Small intestine (tissue), 7 donors: ENCODE data around the gene LCNL1. TPM values are rescaled to one million over a fixed set of nuclear protein-coding genes. Genes with fewer than 3 reads are reported as not detected.
A peak's percentile ranks its signal among the peaks of the same experiment; 100 is the strongest.

Experiments
- DNase-seq, 2 donors: peaks; one replicate each; pipeline versions ENCODE4 v3.0.0 to v3.0.0-alpha.2; 2013
- FAIRE-seq: peaks from 2 replicates; lab custom pipeline; 2012; peaks lifted over from hg19 to GRCh38; lab: Jason Lieb, UNC
- H3K27ac ChIP-seq, 3 donors: one replicate each; pipeline ENCODE4 v1.5.1; 2013; ENCODE audit warnings: low read length in 2 of 3, mild to moderate bottlenecking in 2 of 3, control low read depth in 1 of 3, inconsistent platforms in 1 of 3, low read depth in 1 of 3, moderate library complexity in 1 of 3
- H3K27me3 ChIP-seq, 3 donors: one replicate each; pipeline ENCODE4 v1.6.1; 2013; ENCODE audit warnings: low read length in 3 of 3, inconsistent platforms in 1 of 3; ENCODE audit not compliant: control insufficient read depth in 3 of 3, insufficient read depth in 3 of 3
- H3K36me3 ChIP-seq, 3 donors: one replicate each; pipeline ENCODE4 v1.6.1; 2013; ENCODE audit warnings: low read length in 3 of 3, inconsistent platforms in 1 of 3, low read depth in 1 of 3, mild to moderate bottlenecking in 1 of 3, moderate library complexity in 1 of 3; ENCODE audit not compliant: control insufficient read depth in 3 of 3, insufficient read depth in 2 of 3
- H3K4me1 ChIP-seq, 3 donors: one replicate each; pipeline ENCODE4 v1.6.1; 2013; ENCODE audit warnings: low read length in 2 of 3, inconsistent platforms in 1 of 3, low read depth in 1 of 3, mild to moderate bottlenecking in 1 of 3, moderate library complexity in 1 of 3; ENCODE audit not compliant: control insufficient read depth in 3 of 3, insufficient read depth in 2 of 3
- H3K4me3 ChIP-seq, 3 donors: one replicate each; pipeline ENCODE4 v1.5.1; 2013; ENCODE audit warnings: low read length in 3 of 3, control low read depth in 1 of 3, inconsistent platforms in 1 of 3, low read depth in 1 of 3, mild to moderate bottlenecking in 1 of 3, moderate library complexity in 1 of 3
- H3K9me3 ChIP-seq, 2 donors: one replicate each; pipeline ENCODE4 v1.6.1; 2013; ENCODE audit warnings: low read depth in 1 of 2, low read length in 1 of 2; ENCODE audit not compliant: control insufficient read depth in 2 of 2, insufficient read depth in 1 of 2
- WGBS, 3 donors: extraction: QIAGEN DNeasy Blood & Tissue Kit; methylation state at CpG; one replicate each; pipeline ENCODE4 v1.1.7; 2013; 5-methylcytosine and 5-hydroxymethylcytosine counted together
- polyA plus RNA-seq, 4 donors: library from polyadenylated mRNA; stranded (reverse) in 3 of 4; unstranded in 1 of 4; fragments of 200-250 nt in 3 of 4; fragments of 120-200 nt in 1 of 4; gene quantifications; one replicate each; pipeline versions ENCODE4 v1.2.1 to v1.2.3, GENCODE V29; 2013
- donor health status: healthy with polysubstance abuse.
- donor health status: control.
- donor health status: control.
- donor health status: Bipolar disorder and iron deficiency.
- donor health status: healthy.

The LCNL1 gene
- polyA plus RNA-seq, 4 donors, result 0.07 to 0.16 TPM; not detected in 2

DNA sequence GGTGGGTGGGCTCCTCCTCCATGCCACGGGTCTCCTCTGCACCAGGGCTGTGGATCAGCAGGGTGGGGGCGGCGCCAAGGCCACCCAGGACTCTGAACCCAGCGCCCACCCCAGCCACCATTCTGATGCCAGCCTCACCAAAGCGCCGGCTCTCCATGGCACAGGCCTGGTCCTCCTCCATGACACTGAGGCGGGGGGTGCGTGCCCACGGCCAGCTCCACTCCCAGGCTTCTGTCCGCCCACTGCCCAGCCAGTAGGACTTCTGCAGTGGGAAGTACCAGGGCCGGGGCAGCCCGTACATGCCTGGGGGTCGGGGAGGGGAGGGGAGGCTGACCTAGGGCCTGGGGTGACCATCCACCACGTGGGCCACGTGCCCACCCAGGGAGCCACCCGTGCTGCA lies 33.6 kb downstream of the LCNL1 start:
- WGBS, 3 donors, result 96 to 97% (median 97%) methylated on average over 13 to 16 of the region's 16 CpGs
- no peak for FAIRE-seq
- H3K4me1 ChIP-seq, result peaks cover 0 to 4% (median 0%) of the 10 kb centered on the region in 3 donors
- H3K27ac ChIP-seq, result no peak overlapping the region
- H3K36me3 ChIP-seq, result peaks cover 2 to 75% (median 3%) of the 10 kb centered on the region in 3 donors
- H3K9me3 ChIP-seq, result peaks cover 0 to 4% of the 10 kb centered on the region in 2 donors
- H3K27me3 ChIP-seq, result no peaks in the 10 kb centered on the region
- no peak overlapping the region for H3K4me3 ChIP-seq
- DNase-seq, result no peak

GRCh38 chr9:137017071-137017470 lies 34.3 kb downstream of the LCNL1 start:
- Histone ChIP-seq H3K4me1 (peaks cover 0 to 8% (median 3%) of the 10 kb centered on the region in 3 donors), H3K36me3 (peaks cover 2 to 71% (median 3%) of the 10 kb centered on the region in 3 donors), H3K27me3 (no peaks in the 10 kb centered on the region), H3K4me3 (no peak overlapping the region), H3K9me3 (peaks cover 0 to 4% of the 10 kb centered on the region in 2 donors), H3K27ac (no peak overlapping the region)
- WGBS, 3 donors, result 97 to 99% (median 98%) methylated on average over 28 of the region's 28 CpGs
- FAIRE-seq (no peak), DNase-seq (no peak)

GRCh38 chr9:137017791-137018497 lies 35.2 kb downstream of the LCNL1 start:
- DNase-seq (no peak), FAIRE-seq (no peak)

GRCh38 chr9:137018761-137019559 lies 36.2 kb downstream of the LCNL1 start:
- FAIRE-seq (no peak), DNase-seq (no peak)
- Histone ChIP-seq H3K9me3 (peaks cover 0 to 4% of the 10 kb centered on the region in 2 donors), H3K4me1 (peaks cover 0 to 21% (median 4%) of the 10 kb centered on the region in 3 donors), H3K27me3 (no peaks in the 10 kb centered on the region), H3K4me3 (no peak overlapping the region), H3K27ac (no peak overlapping the region), H3K36me3 (peaks cover 2 to 65% (median 3%) of the 10 kb centered on the region in 3 donors)
- 72 to 92% (median 75%) methylated on average over 29 to 36 of the region's 36 CpGs for whole genome bisulfite sequencing, 3 donors

More at GRCh38 chr9:137017791-137018497, 35.2 kb downstream of the LCNL1 start:
- Histone ChIP-seq H3K27ac (no peak overlapping the region), H3K27me3 (no peaks in the 10 kb centered on the region), H3K9me3 (peaks cover 0 to 4% of the 10 kb centered on the region in 2 donors), H3K4me1 (peaks cover 0 to 16% (median 3%) of the 10 kb centered on the region in 3 donors), H3K36me3 (peaks cover 2 to 66% (median 3%) of the 10 kb centered on the region in 3 donors), H3K4me3 (no peak overlapping the region)
- 92 to 93% (median 93%) methylated on average over 40 to 45 of the region's 45 CpGs for WGBS, 3 donors

DNA sequence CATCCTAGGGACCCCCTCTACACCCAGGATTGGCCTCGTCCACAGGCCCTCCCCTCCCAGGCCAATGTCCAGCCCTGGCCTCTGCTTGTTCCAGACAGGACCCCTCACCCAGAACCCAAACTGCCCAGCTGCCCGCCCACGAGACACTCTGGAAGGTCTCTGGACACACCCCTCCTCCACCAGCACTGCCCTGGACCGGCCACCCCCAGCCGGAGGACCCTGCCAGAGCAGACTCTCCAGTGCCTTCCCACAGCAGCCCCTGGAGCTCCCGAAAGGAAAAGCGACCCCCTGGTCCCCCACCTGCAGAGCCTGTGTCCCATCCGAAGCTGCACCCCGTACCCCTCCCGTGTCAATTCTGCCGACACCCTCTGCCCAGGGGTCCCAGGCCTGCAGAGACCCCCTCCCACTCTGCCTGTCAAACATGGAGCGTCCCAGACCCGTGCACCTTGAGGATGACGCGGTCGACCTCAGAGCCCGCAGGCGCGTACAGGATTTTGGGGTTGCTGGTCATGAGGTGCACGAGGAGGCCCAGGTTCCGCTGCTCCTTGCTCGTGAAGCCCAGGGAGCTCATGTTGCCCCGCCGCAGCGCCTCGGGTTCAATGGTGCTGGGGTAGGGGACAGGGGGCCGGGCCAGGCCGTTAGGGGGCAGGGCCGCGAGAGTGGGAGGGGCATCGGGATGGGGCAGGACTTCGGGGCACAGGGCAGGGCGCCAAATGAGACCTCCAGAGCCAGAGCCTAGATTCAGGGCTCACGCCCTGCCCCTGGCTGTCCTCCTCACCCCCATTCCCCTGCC lies 37.3 kb downstream of the LCNL1 start:
- Histone ChIP-seq H3K27ac (no peak overlapping the region), H3K4me1 (peaks cover 0 to 21% (median 4%) of the 10 kb centered on the region in 3 donors), H3K9me3 (peaks cover 0 to 4% of the 10 kb centered on the region in 2 donors), H3K36me3 (peaks cover 0 to 55% (median 3%) of the 10 kb centered on the region in 3 donors), H3K4me3 (no peak overlapping the region), H3K27me3 (no peaks in the 10 kb centered on the region)
- WGBS, 3 donors, result 90 to 94% (median 92%) methylated on average over 34 of the region's 34 CpGs
- no peak for FAIRE-seq
- DNase-seq, result no peak

- WGBS, 3 donors, result 70 to 89% (median 86%) methylated on average over 29 to 32 of the region's 32 CpGs
- FAIRE-seq (no peak), DNase-seq (no peak)
- Histone ChIP-seq H3K9me3 (no peaks in the 10 kb centered on the region), H3K36me3 (peaks cover 0 to 48% (median 3%) of the 10 kb centered on the region in 3 donors), H3K27me3 (no peaks in the 10 kb centered on the region), H3K4me1 (peaks cover 0 to 24% (median 4%) of the 10 kb centered on the region in 3 donors), H3K27ac (no peak overlapping the region), H3K4me3 (no peak overlapping the region)
These were observed 38.2 kb downstream of the LCNL1 start for GRCh38 chr9:137020771-137021567.

DNA sequence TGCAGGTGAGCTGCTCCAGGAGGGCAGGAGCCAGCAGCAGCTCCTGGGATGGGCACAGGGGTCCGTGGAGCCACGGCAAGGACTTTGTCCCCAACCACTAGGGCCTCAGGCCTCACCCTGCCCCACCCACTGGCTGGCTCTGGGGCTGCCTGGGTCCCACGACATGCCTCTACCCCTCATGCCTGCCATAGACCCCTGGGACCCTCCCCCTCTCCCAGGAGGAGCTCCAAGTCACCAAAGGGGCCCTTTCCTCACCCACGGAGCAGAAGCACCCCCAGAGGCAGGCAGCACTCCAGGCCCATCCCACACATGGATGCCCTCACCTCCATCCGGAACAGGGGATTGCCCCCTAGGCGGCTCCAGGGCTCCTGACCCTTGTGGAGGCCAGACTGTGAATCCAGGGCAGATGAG lies 38.8 kb downstream of the LCNL1 start:
- Histone ChIP-seq H3K9me3 (no peaks in the 10 kb centered on the region), H3K36me3 (peaks cover 0 to 42% (median 3%) of the 10 kb centered on the region in 3 donors), H3K27ac (no peak overlapping the region), H3K4me3 (no peak overlapping the region), H3K27me3 (no peaks in the 10 kb centered on the region), H3K4me1 (peaks cover 0 to 26% (median 4%) of the 10 kb centered on the region in 3 donors)
- FAIRE-seq (no peak), DNase-seq (peak in 1 of 2 donors; percentile 54)
- WGBS, 3 donors, result 17 to 66% (median 54%) methylated on average over 6 of the region's 6 CpGs
